K562 (cell line): ENCODE data around the gene CDPF1. TPM values are rescaled to one million over a fixed set of nuclear protein-coding genes. Genes with fewer than 3 reads are reported as not detected.

Experiments used
- ARID2 ChIP-seq: fragments of 450-650 bp; IDR thresholded peaks from 2 replicates; pipeline ENCODE4 v1.6.1; 2017; ENCODE audit warnings: antibody characterized with exemption, mild to moderate bottlenecking
- ARID4B ChIP-seq: sonication (generic); formaldehyde crosslinking; IDR thresholded peaks from 2 replicates; pipeline ENCODE4 v1.8.0; 2022; ENCODE audit warnings: mild to moderate bottlenecking, missing genetic modification reagents
- CSDE1 ChIP-seq, 2 experiments: fragments of 450-650 bp; IDR thresholded peaks; 2 replicates each; pipeline ENCODE4 v1.6.1; 2016; ENCODE audit warnings: mild to moderate bottlenecking in 1 of 2
- ETV6 ChIP-seq, 3 experiments: fragments of 150-350 bp in 1 of 3; sonication (generic) in 1 of 3; formaldehyde crosslinking in 1 of 3; IDR thresholded peaks; 2 replicates each; pipeline versions ENCODE4 v1.6.1 to v1.8.0; 2014 to 2022; ENCODE audit warnings: borderline replicate concordance in 2 of 3, low read depth in 2 of 3, antibody characterized with exemption in 1 of 3, low read length in 1 of 3, mild to moderate bottlenecking in 1 of 3, missing genetic modification reagents in 1 of 3
- EZH2 ChIP-seq: IDR thresholded peaks from 2 replicates; pipeline ENCODE4 v1.6.1; 2012; ENCODE audit warnings: low read depth, mild to moderate bottlenecking, inconsistent platforms, low read length, borderline replicate concordance
- GMEB1 ChIP-seq: fragments of 250-450 bp; sonication (Bioruptor Pico); IDR thresholded peaks from 2 replicates; pipeline ENCODE4 v1.4.0; 2020; ENCODE audit warnings: mild to moderate bottlenecking
- HNRNPUL1 ChIP-seq: fragments of 200-400 bp; formaldehyde crosslinking; IDR thresholded peaks from 2 replicates; pipeline ENCODE4 v1.6.1; 2017; ENCODE audit warnings: low read length
- NFXL1 ChIP-seq: fragments of 450-650 bp; formaldehyde crosslinking; IDR thresholded peaks from 2 replicates; pipeline ENCODE4 v1.4.0; 2021; ENCODE audit warnings: mild to moderate bottlenecking
- PHF20 ChIP-seq: fragments of 450-650 bp; IDR thresholded peaks from 2 replicates; pipeline ENCODE4 v1.6.1; 2018; ENCODE audit not compliant: partially characterized antibody
- ZNF146 ChIP-seq: IDR thresholded peaks from one replicate; pipeline ENCODE4 v1.6.1; 2018; ENCODE audit warnings: missing compliant biosample characterization; ENCODE audit not compliant: unreplicated experiment
- ZNF41 ChIP-seq: fragments of 250-450 bp; sonication (Bioruptor Pico); conservative IDR thresholded peaks from 2 replicates; pipeline ENCODE4 v1.4.0; 2020; ENCODE audit warnings: mild to moderate bottlenecking
- ZNF780A ChIP-seq: fragments of 250-450 bp; sonication (Bioruptor Pico); IDR thresholded peaks from 2 replicates; pipeline ENCODE4 v1.5.0; 2021; ENCODE audit warnings: mild to moderate bottlenecking
- polyA plus RNA-seq, 8 experiments: library from polyadenylated mRNA; depleted of rRNA in 4 of 8; stranded (reverse) in 5 of 8; unstranded in 3 of 8; fragments of >200 nt; fragmentation: Nextera tagmentation in 2 of 8; fragmentation: Illumina TruSeq in 1 of 8; extraction: Ambion mirVana in 2 of 8; extraction: Trizol in 1 of 8; gene quantifications; 2 replicates each; pipeline versions ENCODE4 v1.2.1 to v1.2.3, GENCODE V29; 2011 to 2014; ENCODE audit warnings: inconsistent platforms in 1 of 8, missing spikeins in 1 of 8
- total RNA-seq, 7 experiments: library from RNA; depleted of rRNA in 6 of 7; stranded (reverse); fragments of >200 nt in 6 of 7; fragmentation: Illumina TruSeq in 2 of 7; extraction: Trizol in 2 of 7; gene quantifications; 2 replicates each; pipeline versions ENCODE4 v1.2.1 to v1.2.3, GENCODE V29; 2011 to 2021; ENCODE audit warnings: low replicate concordance in 1 of 7
- TF ChIP-seq, protein P1 (sequence below): sonication (generic); formaldehyde crosslinking; IDR thresholded peaks from 2 replicates; pipeline ENCODE4 v1.8.0; 2022; ENCODE audit warnings: missing genetic modification reagents, mild to moderate bottlenecking, moderate library complexity, borderline replicate concordance
- TF ChIP-seq, protein P2 (sequence below): fragments of 250-450 bp; sonication (Bioruptor Pico); IDR thresholded peaks from 2 replicates; pipeline ENCODE4 v1.4.0; 2020
- TF ChIP-seq, protein P3 (sequence below): fragments of 250-450 bp; sonication (Bioruptor Pico); IDR thresholded peaks from 2 replicates; pipeline ENCODE4 v1.5.0; 2021
- TF ChIP-seq, protein P4 (sequence below): IDR thresholded peaks from 2 replicates; pipeline ENCODE4 v1.6.1; 2012; ENCODE audit warnings: low read depth, low read length, improper control_type of control experiment, borderline replicate concordance

Gene CDPF1
- total and polyA plus RNA-seq, 9 of the 15 experiments (the other 6 are each of a cell fraction or from before 2014, with no cell fraction given), result 0.84 to 19.5 (median 9.1) TPM

- TF ChIP-seq, protein P1, sequence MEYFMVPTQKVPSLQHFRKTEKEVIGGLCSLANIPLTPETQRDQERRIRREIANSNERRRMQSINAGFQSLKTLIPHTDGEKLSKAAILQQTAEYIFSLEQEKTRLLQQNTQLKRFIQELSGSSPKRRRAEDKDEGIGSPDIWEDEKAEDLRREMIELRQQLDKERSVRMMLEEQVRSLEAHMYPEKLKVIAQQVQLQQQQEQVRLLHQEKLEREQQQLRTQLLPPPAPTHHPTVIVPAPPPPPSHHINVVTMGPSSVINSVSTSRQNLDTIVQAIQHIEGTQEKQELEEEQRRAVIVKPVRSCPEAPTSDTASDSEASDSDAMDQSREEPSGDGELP (CRISPR knock-in tag), result peak; percentile 39; the same call in 1 of the 2 replicates
- TF ChIP-seq ETV6 (IDR thresholded peaks at IDR 0.05; ENCODE audit: borderline replicate concordance in 1 of 2, low read depth in 2 of 2, low read length in 1 of 2) (no peak), ETV6 (CRISPR knock-in tag; IDR thresholded peaks at IDR 0.05; ENCODE audit: borderline replicate concordance) (no peak), PHF20 (peak; percentile 18), ZNF146 (no peak), ZNF780A (CRISPR knock-in tag) (no peak), EZH2 (no peak), GMEB1 (CRISPR knock-in tag) (peak; percentile 32; the same call in 1 of the 2 replicates), ZNF41 (no peak), HNRNPUL1 (no peak), NFXL1 (CRISPR knock-in tag) (no peak), ARID2 (no peak), ARID4B (CRISPR knock-in tag) (no peak; the same call in 1 of the 2 replicates), CSDE1 (IDR thresholded peaks at IDR 0.05) (no peak)
- TF ChIP-seq, protein P2, sequence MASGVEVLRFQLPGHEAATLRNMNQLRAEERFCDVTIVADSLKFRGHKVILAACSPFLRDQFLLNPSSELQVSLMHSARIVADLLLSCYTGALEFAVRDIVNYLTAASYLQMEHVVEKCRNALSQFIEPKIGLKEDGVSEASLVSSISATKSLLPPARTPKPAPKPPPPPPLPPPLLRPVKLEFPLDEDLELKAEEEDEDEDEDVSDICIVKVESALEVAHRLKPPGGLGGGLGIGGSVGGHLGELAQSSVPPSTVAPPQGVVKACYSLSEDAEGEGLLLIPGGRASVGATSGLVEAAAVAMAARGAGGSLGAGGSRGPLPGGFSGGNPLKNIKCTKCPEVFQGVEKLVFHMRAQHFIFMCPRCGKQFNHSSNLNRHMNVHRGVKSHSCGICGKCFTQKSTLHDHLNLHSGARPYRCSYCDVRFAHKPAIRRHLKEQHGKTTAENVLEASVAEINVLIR (CRISPR knock-in tag), result no peak
- TF ChIP-seq, protein P3, sequence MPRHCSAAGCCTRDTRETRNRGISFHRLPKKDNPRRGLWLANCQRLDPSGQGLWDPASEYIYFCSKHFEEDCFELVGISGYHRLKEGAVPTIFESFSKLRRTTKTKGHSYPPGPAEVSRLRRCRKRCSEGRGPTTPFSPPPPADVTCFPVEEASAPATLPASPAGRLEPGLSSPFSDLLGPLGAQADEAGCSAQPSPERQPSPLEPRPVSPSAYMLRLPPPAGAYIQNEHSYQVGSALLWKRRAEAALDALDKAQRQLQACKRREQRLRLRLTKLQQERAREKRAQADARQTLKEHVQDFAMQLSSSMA (CRISPR knock-in tag), result no peak
- TF ChIP-seq, protein P4, sequence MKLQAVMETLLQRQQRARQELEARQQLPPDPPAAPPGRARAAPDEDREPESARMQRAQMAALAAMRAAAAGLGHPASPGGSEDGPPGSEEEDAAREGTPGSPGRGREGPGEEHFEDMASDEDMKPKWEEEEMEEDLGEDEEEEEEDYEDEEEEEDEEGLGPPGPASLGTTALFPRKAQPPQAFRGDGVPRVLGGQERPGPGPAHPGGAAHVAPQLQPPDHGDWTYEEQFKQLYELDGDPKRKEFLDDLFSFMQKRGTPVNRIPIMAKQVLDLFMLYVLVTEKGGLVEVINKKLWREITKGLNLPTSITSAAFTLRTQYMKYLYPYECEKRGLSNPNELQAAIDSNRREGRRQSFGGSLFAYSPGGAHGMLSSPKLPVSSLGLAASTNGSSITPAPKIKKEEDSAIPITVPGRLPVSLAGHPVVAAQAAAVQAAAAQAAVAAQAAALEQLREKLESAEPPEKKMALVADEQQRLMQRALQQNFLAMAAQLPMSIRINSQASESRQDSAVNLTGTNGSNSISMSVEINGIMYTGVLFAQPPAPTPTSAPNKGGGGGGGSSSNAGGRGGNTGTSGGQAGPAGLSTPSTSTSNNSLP, result no peak
These were observed at the start of gene CDPF1 (continued) for GRCh38 chr22:46250035-46250782.
